OCI-LY7 (cell line): Measurements from ENCODE around the gene CDH9. TPM values are rescaled to one million over a fixed set of nuclear protein-coding genes. Genes with fewer than 3 reads are reported as not detected.

Source experiments
- BruUV-seq: library from RNA; stranded (reverse); fragments of 400-500 nt; replicated peaks from 2 replicates; lab custom pipeline; 2021; lab: Mats Ljungman, UMichigan
- CTCF ChIA-PET: fragments of 300-600 bp; sonication (Branson Sonifier 250); formaldehyde crosslinking; loops from one replicate; lab custom pipeline; 2022; ENCODE audit warnings: antibody characterized with exemption; ENCODE audit not compliant: unreplicated experiment; lab: Charles Lee
- POLR2A ChIA-PET: fragments of 300-600 bp; sonication (Branson Sonifier 250); formaldehyde crosslinking; loops from one replicate; lab custom pipeline; 2022; ENCODE audit warnings: antibody characterized with exemption; lab: Charles Lee
- DNase-seq: peaks from one replicate; pipeline ENCODE4 v3.0.0-alpha.2; 2015; ENCODE audit warnings: low spot score
- H2AFZ ChIP-seq: fragments of 200-600 bp; sonication (generic), shearing (Covaris generic); 2 replicates; pipeline ENCODE4 v1.6.1; 2014; ENCODE audit warnings: mild to moderate bottlenecking, antibody characterized with exemption, low read length, moderate library complexity
- H3K27ac ChIP-seq: fragments of 200-600 bp; sonication (generic); 2 replicates; pipeline ENCODE4 v1.5.1; 2014; ENCODE audit warnings: mixed run types, low read depth, mild to moderate bottlenecking, moderate library complexity, low read length, inconsistent platforms; ENCODE audit not compliant: poor library complexity, severe bottlenecking
- H3K36me3 ChIP-seq: fragments of 200-600 bp; sonication (generic); 2 replicates; pipeline ENCODE4 v1.6.1; 2014; ENCODE audit warnings: mild to moderate bottlenecking, antibody characterized with exemption, low read length, moderate library complexity, mixed read lengths; ENCODE audit not compliant: insufficient read depth
- H3K4me1 ChIP-seq: fragments of 200-600 bp; sonication (generic); 2 replicates; pipeline ENCODE4 v1.5.1; 2014; ENCODE audit warnings: mild to moderate bottlenecking, low read length; ENCODE audit not compliant: insufficient read depth, poor library complexity, severe bottlenecking
- H3K4me2 ChIP-seq: fragments of 200-600 bp; sonication (generic); 2 replicates; pipeline ENCODE4 v1.6.1; 2014; ENCODE audit warnings: mild to moderate bottlenecking, low read length
- H3K4me3 ChIP-seq: fragments of 200-600 bp; sonication (generic); 2 replicates; pipeline ENCODE4 v1.5.1; 2014; ENCODE audit warnings: mild to moderate bottlenecking, low read depth, low read length; ENCODE audit not compliant: poor library complexity, severe bottlenecking
- H3K79me2 ChIP-seq: fragments of 200-600 bp; sonication (generic); 2 replicates; pipeline ENCODE4 v1.6.1; 2016; ENCODE audit warnings: low read depth, mild to moderate bottlenecking, low read length, moderate library complexity, mixed read lengths; ENCODE audit not compliant: insufficient read depth
- H3K9me2 ChIP-seq: fragments of 200-600 bp; sonication (generic); 2 replicates; pipeline ENCODE4 v1.6.1; 2016; ENCODE audit warnings: mild to moderate bottlenecking, low read length, mixed read lengths; ENCODE audit not compliant: insufficient read depth
- H3K9me3 ChIP-seq: fragments of 200-600 bp; sonication (generic); 2 replicates; pipeline ENCODE4 v1.6.1; 2014; ENCODE audit warnings: mild to moderate bottlenecking, mixed run types, low read length, mixed read lengths
- H4K20me1 ChIP-seq: fragments of 200-600 bp; sonication (generic); 2 replicates; pipeline ENCODE4 v1.6.1; 2014; ENCODE audit warnings: mild to moderate bottlenecking, antibody characterized with exemption, low read length, moderate library complexity, mixed read lengths; ENCODE audit not compliant: insufficient read depth
- EZH2phosphoT487 ChIP-seq: fragments of 200-600 bp; sonication (generic); IDR thresholded peaks from 2 replicates; pipeline ENCODE4 v1.6.1; 2018; ENCODE audit warnings: low read depth, borderline replicate concordance, mild to moderate bottlenecking, mixed run types, antibody characterized with exemption, low read length, moderate library complexity, mixed read lengths
- intact Hi-C: fragments of 100-400 bp; cut with micrococcal nuclease; formaldehyde crosslinking; loops from one replicate; pipeline ENCODE4 v1.10.0; 2022; ENCODE audit not compliant: unreplicated experiment
- total RNA-seq, 2 experiments: library from RNA; depleted of rRNA in 1 of 2; stranded (reverse); fragments of >200 nt in 1 of 2; shearing (Covaris generic) in 1 of 2; gene quantifications; 2 replicates each; pipeline ENCODE4 v1.2.3, GENCODE V29; 2014 to 2022
- TF ChIP-seq, protein P1 (sequence below): fragments of 200-600 bp; sonication (generic); conservative IDR thresholded peaks from 2 replicates; pipeline ENCODE4 v1.5.1; 2014; ENCODE audit warnings: mild to moderate bottlenecking, antibody characterized with exemption, low read length, moderate library complexity, mixed read lengths

Gene CDH9
- total RNA-seq, 2 experiments from 2014 or later: not detected

DNA sequence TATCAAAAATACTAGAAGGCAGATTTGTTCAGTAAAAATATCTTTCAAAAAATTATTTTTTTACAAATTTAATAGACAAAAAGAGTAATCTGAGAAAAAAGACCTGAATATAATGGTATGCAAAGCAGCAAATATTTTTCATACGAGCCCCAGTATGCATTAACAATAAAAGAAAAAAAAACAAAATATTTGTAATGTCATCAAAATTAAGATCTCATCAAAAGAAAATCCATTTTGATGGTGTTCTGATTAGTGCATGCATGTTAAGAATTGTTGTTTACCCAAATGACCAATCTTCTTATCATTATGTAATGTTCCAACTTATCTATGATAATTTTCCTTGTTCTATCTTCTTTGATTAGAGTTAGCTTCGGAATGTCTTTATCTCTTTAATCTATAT is 106.1 kb downstream of the CDH9 start:
- Histone ChIP-seq H3K4me1 (no peaks in the 10 kb centered on the region), H3K4me2 (no peak overlapping the region), H3K79me2 (no peaks in the 10 kb centered on the region), H4K20me1 (no peaks in the 10 kb centered on the region), H3K27ac (no peak overlapping the region), H3K9me3 (peaks cover 18% of the 10 kb centered on the region; the same call in 1 of the 2 replicates), H2AFZ (no peak overlapping the region), H3K4me3 (no peak overlapping the region), H3K36me3 (no peaks in the 10 kb centered on the region), H3K9me2 (no peaks in the 10 kb centered on the region)
- ChIA-PET CTCF (no interaction called here), POLR2A (no interaction called here)
- TF ChIP-seq EZH2phosphoT487: no peak
- TF ChIP-seq, protein P1, sequence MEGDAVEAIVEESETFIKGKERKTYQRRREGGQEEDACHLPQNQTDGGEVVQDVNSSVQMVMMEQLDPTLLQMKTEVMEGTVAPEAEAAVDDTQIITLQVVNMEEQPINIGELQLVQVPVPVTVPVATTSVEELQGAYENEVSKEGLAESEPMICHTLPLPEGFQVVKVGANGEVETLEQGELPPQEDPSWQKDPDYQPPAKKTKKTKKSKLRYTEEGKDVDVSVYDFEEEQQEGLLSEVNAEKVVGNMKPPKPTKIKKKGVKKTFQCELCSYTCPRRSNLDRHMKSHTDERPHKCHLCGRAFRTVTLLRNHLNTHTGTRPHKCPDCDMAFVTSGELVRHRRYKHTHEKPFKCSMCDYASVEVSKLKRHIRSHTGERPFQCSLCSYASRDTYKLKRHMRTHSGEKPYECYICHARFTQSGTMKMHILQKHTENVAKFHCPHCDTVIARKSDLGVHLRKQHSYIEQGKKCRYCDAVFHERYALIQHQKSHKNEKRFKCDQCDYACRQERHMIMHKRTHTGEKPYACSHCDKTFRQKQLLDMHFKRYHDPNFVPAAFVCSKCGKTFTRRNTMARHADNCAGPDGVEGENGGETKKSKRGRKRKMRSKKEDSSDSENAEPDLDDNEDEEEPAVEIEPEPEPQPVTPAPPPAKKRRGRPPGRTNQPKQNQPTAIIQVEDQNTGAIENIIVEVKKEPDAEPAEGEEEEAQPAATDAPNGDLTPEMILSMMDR: no peak
- DNase-seq: no peak
- intact Hi-C loops: no loop called here
- no TSS peak for BruUV-seq

DNA sequence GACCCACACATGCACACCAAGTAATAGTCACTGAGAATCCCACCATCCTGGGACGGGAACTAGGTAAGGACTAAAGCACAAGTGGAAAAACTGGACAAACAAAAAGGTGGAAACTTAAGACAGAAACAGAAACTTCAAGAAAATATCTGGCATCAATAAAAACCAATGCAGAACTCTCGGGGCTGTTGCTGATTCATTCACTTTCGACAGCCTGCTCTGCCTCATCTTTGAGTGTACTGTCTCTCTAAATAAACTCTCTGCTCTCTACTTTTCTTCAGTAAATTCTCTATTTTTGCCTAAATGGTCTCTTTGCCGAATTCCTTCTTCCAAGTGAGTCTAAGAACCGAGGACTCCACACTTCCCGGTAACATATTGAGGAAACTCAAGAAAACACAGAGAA is 116.9 kb downstream of the CDH9 start:
- intact Hi-C loops: no loop called here
- Histone ChIP-seq H3K9me2 (no peaks in the 10 kb centered on the region), H3K9me3 (0 out of 2 replicates have a peak, but pooled peaks cover 5% of the 10 kb centered on the region), H3K4me1 (no peaks in the 10 kb centered on the region), H3K27ac (no peak overlapping the region), H2AFZ (no peak overlapping the region), H3K4me2 (no peak overlapping the region), H3K36me3 (no peaks in the 10 kb centered on the region), H3K79me2 (no peaks in the 10 kb centered on the region), H3K4me3 (no peak overlapping the region), H4K20me1 (no peaks in the 10 kb centered on the region)
- ChIA-PET CTCF (no interaction called here), POLR2A (no interaction called here)
- no peak for DNase-seq
- TF ChIP-seq, protein P1: no peak
- TF ChIP-seq EZH2phosphoT487: no peak
- BruUV-seq: no TSS peak

DNA sequence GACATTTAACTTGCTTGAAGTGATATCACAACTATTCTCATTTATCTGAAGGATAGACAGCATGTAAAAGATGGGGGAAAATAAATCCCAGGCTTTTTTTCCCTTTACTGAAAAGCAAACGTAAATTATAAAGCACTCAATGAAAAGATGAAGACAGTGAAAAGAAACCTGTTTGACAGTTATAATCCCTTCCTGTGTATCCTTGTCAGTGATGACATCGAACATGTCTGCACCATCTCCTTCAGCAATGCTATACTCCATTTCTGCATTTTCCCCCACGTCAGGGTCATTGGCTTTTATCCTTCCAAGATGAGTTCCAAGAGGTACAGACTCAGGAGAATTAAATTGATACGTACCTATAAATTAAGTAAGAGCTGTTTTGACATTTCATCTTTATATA is 134.9 kb downstream of the CDH9 start:
- H2AFZ ChIP-seq: no peak overlapping the region
- no peak for DNase-seq
- intact Hi-C loops: no loop called here
- no peaks in the 10 kb centered on the region for H3K9me2 ChIP-seq
- POLR2A ChIA-PET: no interaction called here
- H3K79me2 ChIP-seq: no peaks in the 10 kb centered on the region
- H3K4me2 ChIP-seq: no peak overlapping the region
- no peaks in the 10 kb centered on the region for H4K20me1 ChIP-seq
- CTCF ChIA-PET: no interaction called here
- no peak overlapping the region for H3K27ac ChIP-seq
- H3K9me3 ChIP-seq: peaks cover 6% of the 10 kb centered on the region; the same call in 1 of the 2 replicates
- H3K36me3 ChIP-seq: no peaks in the 10 kb centered on the region
- BruUV-seq: no TSS peak
- TF ChIP-seq EZH2phosphoT487: no peak
- TF ChIP-seq, protein P1: no peak
- H3K4me3 ChIP-seq: no peak overlapping the region
- no peaks in the 10 kb centered on the region for H3K4me1 ChIP-seq
